Endothelial cell of umbilical vein (primary cell): ENCODE results near the gene SGTA. TPM values are rescaled to one million over a fixed set of nuclear protein-coding genes. Genes with fewer than 3 reads are reported as not detected.

Experiments used
- BruUV-seq: library from RNA; stranded (reverse); fragments of 400-500 nt; replicated peaks from 2 replicates; lab custom pipeline; 2021; lab: Mats Ljungman, UMichigan
- CTCF ChIA-PET: fragments of 300-600, 350-600 bp; sonication (Branson Sonifier 250); formaldehyde crosslinking; loops from one replicate; lab custom pipeline; 2021; ENCODE audit warnings: antibody characterized with exemption, inconsistent platforms; lab: Charles Lee
- POLR2A ChIA-PET: fragments of 300-600, 350-600 bp; sonication (Branson Sonifier 250); formaldehyde crosslinking; loops from one replicate; lab custom pipeline; 2021; ENCODE audit warnings: antibody characterized with exemption, inconsistent platforms; lab: Charles Lee
- DNase-seq: peaks from one replicate; pipeline ENCODE4 v3.0.0-alpha.2; 2011; ENCODE audit warnings: low read depth, low spot score
- FAIRE-seq: peaks from 2 replicates; lab custom pipeline; 2011; peaks lifted over from hg19 to GRCh38; lab: Jason Lieb, UNC
- H2AFZ ChIP-seq: 2 replicates; pipeline ENCODE4 v1.6.0; 2012; ENCODE audit warnings: low read depth, low read length, control low read depth, inconsistent platforms
- H3K27ac ChIP-seq: 2 replicates; pipeline ENCODE4 v1.5.1; 2011; ENCODE audit warnings: low read depth, mild to moderate bottlenecking, control low read depth, low read length, moderate library complexity; ENCODE audit not compliant: insufficient read depth
- H3K27me3 ChIP-seq, 2 experiments: 2 replicates each; pipeline versions ENCODE4 v1.6.0 to v1.6.1; 2011; ENCODE audit warnings: low read length in 2 of 2, mixed read lengths in 1 of 2; ENCODE audit not compliant: control insufficient read depth in 2 of 2, insufficient read depth in 2 of 2
- H3K36me3 ChIP-seq, 2 experiments: 2 replicates in 1 of 2; 3 replicates in 1 of 2; pipeline ENCODE4 v1.5.1; 2011; ENCODE audit warnings: low read length in 2 of 2, mild to moderate bottlenecking in 1 of 2, moderate library complexity in 1 of 2; ENCODE audit not compliant: control insufficient read depth in 2 of 2, insufficient read depth in 2 of 2; ENCODE audit errors: extremely low read depth in 1 of 2
- H3K4me1 ChIP-seq: 3 replicates; pipeline ENCODE4 v1.5.1; 2011; ENCODE audit warnings: mild to moderate bottlenecking, low read length; ENCODE audit not compliant: control insufficient read depth, insufficient read depth; ENCODE audit errors: extremely low read depth
- H3K4me2 ChIP-seq: 2 replicates; pipeline ENCODE4 v1.6.1; 2011; ENCODE audit warnings: low read length, control low read depth, mixed read lengths; ENCODE audit not compliant: insufficient read depth
- H3K4me3 ChIP-seq, 3 experiments: fragments of 200-600 bp in 1 of 3; sonication (generic), shearing (Covaris generic) in 1 of 3; replicated peaks in 1 of 3; 2 replicates each; pipeline ENCODE4 v1.5.1; 2011 to 2016; ENCODE audit warnings: control low read depth in 3 of 3, low read length in 3 of 3, mild to moderate bottlenecking in 2 of 3, inconsistent platforms in 1 of 3, low read depth in 1 of 3, moderate library complexity in 1 of 3; ENCODE audit not compliant: insufficient read depth in 1 of 3
- H3K79me2 ChIP-seq: 2 replicates; pipeline ENCODE4 v1.6.0; 2012; ENCODE audit warnings: low read length, inconsistent platforms; ENCODE audit not compliant: control insufficient read depth, insufficient read depth
- H3K9ac ChIP-seq: replicated peaks from 2 replicates; pipeline ENCODE3; 2011; ENCODE audit warnings: low read length, control low read depth; ENCODE audit not compliant: insufficient read depth; ENCODE audit errors: extremely low read depth
- H3K9me1 ChIP-seq: replicated peaks from 3 replicates; pipeline ENCODE4 v1.6.0; 2011; ENCODE audit warnings: mild to moderate bottlenecking, low read length; ENCODE audit not compliant: control insufficient read depth, insufficient read depth; ENCODE audit errors: extremely low read depth
- H3K9me3 ChIP-seq: replicated peaks from 2 replicates; pipeline ENCODE4 v1.5.1; 2012; ENCODE audit warnings: low read length, inconsistent platforms; ENCODE audit not compliant: control insufficient read depth, insufficient read depth
- H4K20me1 ChIP-seq: replicated peaks from 2 replicates; pipeline ENCODE3; 2011; ENCODE audit warnings: mild to moderate bottlenecking, low read length; ENCODE audit not compliant: control insufficient read depth, insufficient read depth; ENCODE audit errors: extremely low read depth
- EZH2 ChIP-seq: IDR thresholded peaks from 2 replicates; pipeline ENCODE4 v1.6.1; 2012; ENCODE audit warnings: borderline replicate concordance, low read depth, mild to moderate bottlenecking, moderate library complexity, low read length, inconsistent platforms; ENCODE audit not compliant: severe bottlenecking
- FOS ChIP-seq: IDR thresholded peaks from 2 replicates; pipeline ENCODE4 v1.6.1; 2011; ENCODE audit warnings: mild to moderate bottlenecking, low read length, moderate library complexity, borderline replicate concordance; ENCODE audit not compliant: insufficient read depth
- GATA2 ChIP-seq: IDR thresholded peaks from 2 replicates; pipeline ENCODE4 v1.7.0; 2011; ENCODE audit warnings: low read depth, mild to moderate bottlenecking, moderate library complexity, mixed read lengths, low read length; ENCODE audit not compliant: insufficient read length, insufficient read depth
- JUN ChIP-seq: IDR thresholded peaks from 2 replicates; pipeline ENCODE4 v1.6.1; 2011; ENCODE audit warnings: borderline replicate concordance, low read depth; ENCODE audit not compliant: insufficient read length, insufficient read depth
- MAX ChIP-seq: IDR thresholded peaks from 2 replicates; pipeline ENCODE4 v1.6.1; 2011; ENCODE audit not compliant: insufficient read depth, insufficient read length
- MYC ChIP-seq: IDR thresholded peaks from one replicate; pipeline ENCODE4 v1.6.1; 2011; ENCODE audit warnings: mild to moderate bottlenecking, low read depth, low read length
- POLR2A ChIP-seq: IDR thresholded peaks from 2 replicates; pipeline ENCODE4 v1.6.1; 2012; ENCODE audit warnings: low read depth, mild to moderate bottlenecking, control low read depth, low read length
- POLR2AphosphoS5 ChIP-seq: IDR thresholded peaks from 2 replicates; pipeline ENCODE4 v1.6.1; 2012; ENCODE audit warnings: low read depth, mild to moderate bottlenecking, control low read depth, low read length, moderate library complexity; ENCODE audit not compliant: insufficient read depth
- dilution Hi-C: fragments of 300-500 bp; cut with MboI; formaldehyde crosslinking; loops from one replicate; pipeline ENCODE4 v1.15.0; 2019; ENCODE audit warnings: low sequenced_read_pairs; ENCODE audit not compliant: extremely low pct_ligation_motif_present
- intact Hi-C: fragments of 100-400 bp; cut with micrococcal nuclease; formaldehyde crosslinking; loops from one replicate; pipeline ENCODE4 v1.10.0; 2022
- polyA plus RNA-seq, 4 experiments: library from polyadenylated mRNA; depleted of rRNA in 3 of 4; stranded (reverse) in 3 of 4; unstranded in 1 of 4; fragments of >200 nt; gene quantifications; 2 replicates each; pipeline versions ENCODE4 v1.2.1 to v1.2.3, GENCODE V29; 2011 to 2012; ENCODE audit warnings: missing spikeins in 1 of 4
- total RNA-seq: library from RNA; stranded (reverse); gene quantifications from 2 replicates; pipeline ENCODE4 v1.2.3, GENCODE V29; 2021
- TF ChIP-seq, protein P1 (sequence below), 2 donors: IDR thresholded peaks; 1 replicate in 1 of 2; 2 replicates in 1 of 2; pipeline ENCODE4 v1.5.1; 2011; ENCODE audit warnings: low read length in 2 of 2, mild to moderate bottlenecking in 2 of 2, moderate library complexity in 2 of 2, control low read depth in 1 of 2, inconsistent platforms in 1 of 2, low read depth in 1 of 2; ENCODE audit not compliant: insufficient read depth in 1 of 2; ENCODE audit errors: extremely low read depth in 1 of 2

SGTA gene
- total and polyA plus RNA-seq, 2 donors (not counting 3 experiments of a cell fraction or from before 2014, with no cell fraction given) = 76.5 to 119 TPM

- H3K9ac ChIP-seq = no peak overlapping the region
- no TSS peak for BruUV-seq
- H3K9me1 ChIP-seq = no peaks in the 10 kb centered on the region
- H3K9me3 ChIP-seq = no peaks in the 10 kb centered on the region
- no peaks in the 10 kb centered on the region for H3K36me3 ChIP-seq
- no peaks in the 10 kb centered on the region for H3K4me1 ChIP-seq
- no peaks in the 10 kb centered on the region for H3K79me2 ChIP-seq
- no peak for DNase-seq
- FAIRE-seq = no peak
- H4K20me1 ChIP-seq = no peaks in the 10 kb centered on the region
- no peak overlapping the region for H3K4me2 ChIP-seq
- H3K4me3 ChIP-seq = no peak overlapping the region
- ChIA-PET POLR2A (no interaction called here), CTCF (interaction anchor here (1.4 kb wide), 1 partner anchor 15 kb away, joined by 3 read pairs; no protein-coding TSS in a partner anchor)
- dilution Hi-C loops (no loop called here), intact Hi-C loops (no loop called here)
- H3K27me3 ChIP-seq = peaks cover 15 to 26% of the 10 kb centered on the region in 2 experiments
- H3K27ac ChIP-seq = no peak overlapping the region
- no peak overlapping the region for H2AFZ ChIP-seq
- TF ChIP-seq FOS (no peak), POLR2A (no peak)
- TF ChIP-seq, protein P1, sequence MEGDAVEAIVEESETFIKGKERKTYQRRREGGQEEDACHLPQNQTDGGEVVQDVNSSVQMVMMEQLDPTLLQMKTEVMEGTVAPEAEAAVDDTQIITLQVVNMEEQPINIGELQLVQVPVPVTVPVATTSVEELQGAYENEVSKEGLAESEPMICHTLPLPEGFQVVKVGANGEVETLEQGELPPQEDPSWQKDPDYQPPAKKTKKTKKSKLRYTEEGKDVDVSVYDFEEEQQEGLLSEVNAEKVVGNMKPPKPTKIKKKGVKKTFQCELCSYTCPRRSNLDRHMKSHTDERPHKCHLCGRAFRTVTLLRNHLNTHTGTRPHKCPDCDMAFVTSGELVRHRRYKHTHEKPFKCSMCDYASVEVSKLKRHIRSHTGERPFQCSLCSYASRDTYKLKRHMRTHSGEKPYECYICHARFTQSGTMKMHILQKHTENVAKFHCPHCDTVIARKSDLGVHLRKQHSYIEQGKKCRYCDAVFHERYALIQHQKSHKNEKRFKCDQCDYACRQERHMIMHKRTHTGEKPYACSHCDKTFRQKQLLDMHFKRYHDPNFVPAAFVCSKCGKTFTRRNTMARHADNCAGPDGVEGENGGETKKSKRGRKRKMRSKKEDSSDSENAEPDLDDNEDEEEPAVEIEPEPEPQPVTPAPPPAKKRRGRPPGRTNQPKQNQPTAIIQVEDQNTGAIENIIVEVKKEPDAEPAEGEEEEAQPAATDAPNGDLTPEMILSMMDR (IDR thresholded peaks at IDR 0.05; ENCODE audit: extremely low read depth in 1 of 2, insufficient read depth in 1 of 2, low read depth in 1 of 2, low read length in 2 of 2) = no peak
These were observed 59.3 kb downstream of the SGTA start for GRCh38 chr19:2723747-2724146.

GRCh38 chr19:2723345-2723715 is 59.7 kb downstream of the SGTA start:
- H2AFZ ChIP-seq = no peak overlapping the region

More at GRCh38 chr19:2723345-2723715, 59.7 kb downstream of the SGTA start:
- ChIA-PET CTCF (no interaction called here), POLR2A (no interaction called here)
- Histone ChIP-seq H3K9ac (no peak overlapping the region), H3K27me3 (peaks cover 15 to 26% of the 10 kb centered on the region in 2 experiments), H3K79me2 (no peaks in the 10 kb centered on the region), H3K9me3 (no peaks in the 10 kb centered on the region), H3K27ac (no peak overlapping the region), H3K4me1 (no peaks in the 10 kb centered on the region), H3K4me2 (no peak overlapping the region), H3K4me3 (no peak overlapping the region), H3K36me3 (no peaks in the 10 kb centered on the region), H4K20me1 (no peaks in the 10 kb centered on the region), H3K9me1 (no peaks in the 10 kb centered on the region)
- BruUV-seq = no TSS peak
- TF ChIP-seq MAX (no peak), JUN (no peak), POLR2AphosphoS5 (no peak), MYC (no peak), FOS (no peak), EZH2 (no peak), GATA2 (no peak), POLR2A (no peak)
- TF ChIP-seq, protein P1 (IDR thresholded peaks at IDR 0.05; ENCODE audit: extremely low read depth in 1 of 2, insufficient read depth in 1 of 2, low read depth in 1 of 2, low read length in 2 of 2) = no peak
- dilution Hi-C loops (no loop called here), intact Hi-C loops (no loop called here)
- FAIRE-seq = no peak
- no peak for DNase-seq
